MM.1S (cell line): ENCODE results near the gene ZFTA.

Experiments
- CTCF ChIP-seq: fragments of 300-600 bp; sonication (generic); IDR thresholded peaks from 2 replicates; pipeline ENCODE4 v1.5.1; 2016; ENCODE audit warnings: antibody characterized with exemption, low read length, mixed read lengths
- EZH2 ChIP-seq: fragments of 300-600 bp; sonication (generic); optimal IDR thresholded peaks from 2 replicates; pipeline ENCODE3; 2017; ENCODE audit warnings: low read depth, mild to moderate bottlenecking, antibody characterized with exemption, low read length, mixed read lengths

GRCh38 chr11:63770763-63771162 lies 2.2 kb upstream of the ZFTA start:
- TF ChIP-seq EZH2 (no peak), CTCF (no peak)
